Choroid plexus epithelial cell (primary cell): Measurements from ENCODE around the gene ABHD8.

Experiments
- DNase-seq: peaks from one replicate; pipeline ENCODE4 v3.0.0-alpha.2; 2010; ENCODE audit warnings: low read depth
- H3K4me3 ChIP-seq: 2 replicates; pipeline ENCODE4 v1.5.1; 2011; ENCODE audit warnings: low read depth, mild to moderate bottlenecking, control low read depth, low read length, moderate library complexity
- TF ChIP-seq, protein P1 (sequence below): conservative IDR thresholded peaks from 2 replicates; pipeline ENCODE4 v1.5.1; 2011; ENCODE audit warnings: low read depth, mild to moderate bottlenecking, control low read depth, inconsistent platforms, low read length, moderate library complexity

The ABHD8 gene, protein sequence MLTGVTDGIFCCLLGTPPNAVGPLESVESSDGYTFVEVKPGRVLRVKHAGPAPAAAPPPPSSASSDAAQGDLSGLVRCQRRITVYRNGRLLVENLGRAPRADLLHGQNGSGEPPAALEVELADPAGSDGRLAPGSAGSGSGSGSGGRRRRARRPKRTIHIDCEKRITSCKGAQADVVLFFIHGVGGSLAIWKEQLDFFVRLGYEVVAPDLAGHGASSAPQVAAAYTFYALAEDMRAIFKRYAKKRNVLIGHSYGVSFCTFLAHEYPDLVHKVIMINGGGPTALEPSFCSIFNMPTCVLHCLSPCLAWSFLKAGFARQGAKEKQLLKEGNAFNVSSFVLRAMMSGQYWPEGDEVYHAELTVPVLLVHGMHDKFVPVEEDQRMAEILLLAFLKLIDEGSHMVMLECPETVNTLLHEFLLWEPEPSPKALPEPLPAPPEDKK

DNA sequence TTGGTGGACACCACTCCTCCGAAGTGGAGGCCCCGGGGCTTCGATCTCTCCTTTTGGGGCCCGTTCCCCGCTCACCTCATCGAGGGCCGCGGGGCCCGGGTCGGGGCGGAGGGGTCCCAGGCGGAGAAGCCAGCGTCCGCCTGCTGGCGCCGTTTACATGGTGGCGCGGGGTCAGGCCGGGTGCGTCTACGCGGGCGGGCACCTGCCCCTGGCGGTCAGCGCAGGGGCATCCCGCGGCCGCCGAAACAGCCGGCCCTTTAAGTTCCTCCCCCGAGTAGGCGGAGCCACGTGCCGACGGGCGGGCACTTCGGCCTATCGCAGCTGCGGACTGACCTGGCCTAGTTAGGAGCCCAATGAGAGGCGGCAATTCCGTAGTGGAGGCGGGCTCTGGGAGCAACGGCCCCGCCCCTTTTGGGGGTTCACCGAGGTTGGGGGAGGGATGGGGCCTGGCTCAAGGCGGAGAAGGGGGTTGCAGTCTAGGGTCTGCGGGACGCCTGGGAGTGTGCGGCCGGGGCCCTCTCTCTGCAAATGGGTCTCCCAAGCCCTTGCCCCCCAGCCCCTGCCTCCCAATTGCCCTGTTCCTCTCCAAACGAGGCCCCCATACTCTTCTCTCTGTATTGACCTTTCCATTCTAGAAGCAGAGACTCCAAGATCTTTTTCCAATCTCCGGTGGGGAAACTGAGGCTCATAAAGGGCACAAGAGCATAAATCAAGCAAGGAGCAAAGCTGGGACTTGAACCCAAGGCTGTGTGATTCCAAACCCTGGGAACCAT, at the start of gene ABHD8:
Gene ABHD8, minus strand, starts transcription at position 259 of the 773 bp plus-strand sequence. CDS start 1,809 bp downstream, outside the sequence.
- H3K4me3 ChIP-seq = peak within 1 kb of the TSS; percentile 75
- DNase-seq = peak; percentile 97
- TF ChIP-seq, protein P1, sequence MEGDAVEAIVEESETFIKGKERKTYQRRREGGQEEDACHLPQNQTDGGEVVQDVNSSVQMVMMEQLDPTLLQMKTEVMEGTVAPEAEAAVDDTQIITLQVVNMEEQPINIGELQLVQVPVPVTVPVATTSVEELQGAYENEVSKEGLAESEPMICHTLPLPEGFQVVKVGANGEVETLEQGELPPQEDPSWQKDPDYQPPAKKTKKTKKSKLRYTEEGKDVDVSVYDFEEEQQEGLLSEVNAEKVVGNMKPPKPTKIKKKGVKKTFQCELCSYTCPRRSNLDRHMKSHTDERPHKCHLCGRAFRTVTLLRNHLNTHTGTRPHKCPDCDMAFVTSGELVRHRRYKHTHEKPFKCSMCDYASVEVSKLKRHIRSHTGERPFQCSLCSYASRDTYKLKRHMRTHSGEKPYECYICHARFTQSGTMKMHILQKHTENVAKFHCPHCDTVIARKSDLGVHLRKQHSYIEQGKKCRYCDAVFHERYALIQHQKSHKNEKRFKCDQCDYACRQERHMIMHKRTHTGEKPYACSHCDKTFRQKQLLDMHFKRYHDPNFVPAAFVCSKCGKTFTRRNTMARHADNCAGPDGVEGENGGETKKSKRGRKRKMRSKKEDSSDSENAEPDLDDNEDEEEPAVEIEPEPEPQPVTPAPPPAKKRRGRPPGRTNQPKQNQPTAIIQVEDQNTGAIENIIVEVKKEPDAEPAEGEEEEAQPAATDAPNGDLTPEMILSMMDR = no peak

DNA sequence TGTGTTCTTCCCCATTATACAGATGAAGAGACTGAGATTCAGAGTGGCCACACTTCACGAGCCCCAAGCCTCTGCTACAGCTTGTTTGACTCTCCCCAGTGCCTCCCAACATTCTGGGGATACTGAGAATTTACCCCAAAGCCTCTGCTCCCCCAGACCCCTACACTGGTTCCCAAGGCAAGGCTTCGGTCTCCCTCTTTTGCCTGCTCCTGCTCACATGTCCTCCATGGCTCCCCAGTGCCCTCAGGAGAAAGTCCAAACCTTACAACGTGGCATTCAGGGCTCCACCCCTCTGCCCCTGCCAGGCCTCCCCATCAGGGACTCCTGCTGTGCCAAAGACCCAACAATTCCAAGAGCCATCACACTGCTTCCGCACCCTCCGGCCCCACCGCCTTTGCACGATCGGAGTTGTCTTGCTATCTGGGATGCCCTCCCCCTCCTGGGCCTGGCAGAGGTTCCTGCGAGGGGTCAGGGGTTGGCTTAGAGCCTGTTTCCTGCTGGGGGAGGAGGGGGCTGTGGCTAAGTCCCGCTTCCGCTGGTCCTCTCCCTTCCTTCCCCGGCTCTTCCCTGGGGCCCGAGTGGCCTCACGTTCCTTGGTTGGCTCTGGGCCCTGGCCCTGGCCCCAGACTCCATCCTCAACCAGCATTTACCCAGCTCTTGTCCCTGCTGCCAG, 49.5 kb upstream of the ABHD8 start:
- no peak for DNase-seq
- no peak overlapping the region for H3K4me3 ChIP-seq
- TF ChIP-seq, protein P1 = no peak

DNA sequence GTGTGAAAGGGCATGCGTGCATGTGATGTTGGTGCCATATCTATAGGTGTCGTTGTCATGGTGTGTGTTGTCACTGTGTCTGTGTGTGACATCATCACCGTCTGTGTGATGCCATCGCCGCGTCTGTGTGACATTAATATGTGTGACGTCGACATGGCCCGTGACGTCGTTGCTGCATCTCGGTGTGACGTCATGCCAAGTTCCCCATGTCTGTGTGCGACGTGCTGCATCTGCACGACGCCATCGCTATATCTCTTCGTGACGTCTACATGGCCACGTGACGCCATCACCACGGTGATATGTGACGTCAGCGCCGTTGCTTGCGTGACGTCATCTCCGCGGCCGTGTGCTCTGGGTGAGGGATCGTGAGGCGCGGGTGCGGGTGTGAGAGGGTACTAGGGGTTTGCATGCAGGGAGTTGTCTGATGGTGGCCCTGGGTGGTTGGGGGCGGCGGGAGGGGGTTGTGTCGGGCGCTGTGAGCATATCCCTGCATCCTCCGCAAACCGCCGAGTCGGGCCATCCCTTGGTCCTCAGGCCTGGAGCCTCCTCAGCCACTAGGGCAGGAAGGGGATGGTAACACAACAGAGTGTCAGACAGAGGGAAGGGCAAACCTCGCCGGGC, 48.7 kb upstream of the ABHD8 start:
- H3K4me3 ChIP-seq = no peak overlapping the region
- DNase-seq = no peak
- TF ChIP-seq, protein P1 = no peak

GRCh38 chr19:17348700-17349099, 45.5 kb upstream of the ABHD8 start:
- peak; percentile 49 for DNase-seq
- TF ChIP-seq, protein P1 = no peak
- peak overlapping the region; percentile 48 for H3K4me3 ChIP-seq

DNA sequence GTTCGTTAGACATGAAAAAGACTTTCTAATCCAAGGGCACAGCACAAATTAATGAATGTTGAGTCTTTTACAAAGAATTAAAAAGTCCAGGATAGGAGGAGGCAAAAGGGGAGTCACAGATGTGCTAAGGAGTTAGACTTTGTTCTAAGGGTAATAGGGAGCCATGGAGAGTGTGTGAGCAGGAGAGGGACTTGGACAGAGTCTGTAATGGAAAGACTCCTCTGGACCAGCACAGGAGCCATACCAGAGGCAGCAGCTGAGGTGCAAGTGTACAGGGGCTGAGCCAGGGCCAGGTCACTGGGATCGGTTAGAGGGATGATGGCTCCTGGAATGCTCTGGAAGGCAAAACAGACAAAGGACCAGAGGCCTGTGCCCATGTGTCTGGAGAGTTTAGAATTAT, 44.7 kb upstream of the ABHD8 start:
- no peak for DNase-seq
- H3K4me3 ChIP-seq = no peak overlapping the region

DNA sequence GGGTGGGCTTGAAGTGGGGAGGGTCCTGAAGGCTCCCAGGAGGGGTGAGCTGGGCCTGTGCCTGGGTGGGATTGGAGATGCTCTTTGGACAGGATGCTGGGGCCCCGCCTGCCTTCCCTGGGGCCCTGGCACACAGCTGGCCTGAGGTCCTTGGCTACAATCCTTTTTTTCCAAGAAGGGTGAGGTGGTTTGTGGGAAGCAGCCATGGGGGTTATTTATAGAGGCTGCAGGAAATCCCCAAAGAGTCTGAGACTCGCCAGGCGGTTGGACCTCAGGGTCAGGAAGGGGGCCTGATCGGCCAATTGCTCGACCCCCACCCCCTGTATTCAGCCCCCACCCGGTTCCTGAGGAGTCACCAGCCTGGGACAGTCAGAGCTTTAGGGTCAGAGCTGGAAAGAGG, 44.1 kb upstream of the ABHD8 start:
- TF ChIP-seq, protein P1 = no peak
- no peak overlapping the region for H3K4me3 ChIP-seq
- peak; percentile 24 for DNase-seq

More for the DNA sequence above, 44.7 kb upstream of the ABHD8 start:
- TF ChIP-seq, protein P1 = no peak
